Fibroblast of skin of scalp (primary cell): ENCODE results near the gene MAP4K3.

Source experiments
- DNase-seq: peaks from one replicate; pipeline ENCODE4 v3.0.0-alpha.2; 2013

Gene MAP4K3

DNA sequence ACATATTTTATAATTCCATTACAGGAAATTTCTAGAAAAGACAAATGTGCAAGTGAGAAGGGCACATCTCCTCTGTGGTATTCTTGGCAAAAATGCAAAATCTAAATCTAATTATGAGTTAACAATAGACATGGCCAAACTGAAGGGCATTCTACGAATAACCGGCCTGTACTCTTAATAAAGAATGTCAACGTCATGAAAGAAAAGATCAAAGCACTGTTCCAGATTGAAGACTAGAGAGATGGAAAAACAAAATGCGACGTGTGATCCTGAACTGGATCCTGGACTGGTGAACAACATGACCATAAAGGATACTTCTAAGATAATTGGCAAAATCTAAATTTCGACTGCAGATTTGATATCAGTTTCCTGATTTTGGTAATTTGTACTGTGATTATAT, 196.3 kb downstream of the MAP4K3 start:
- no peak for DNase-seq

DNA sequence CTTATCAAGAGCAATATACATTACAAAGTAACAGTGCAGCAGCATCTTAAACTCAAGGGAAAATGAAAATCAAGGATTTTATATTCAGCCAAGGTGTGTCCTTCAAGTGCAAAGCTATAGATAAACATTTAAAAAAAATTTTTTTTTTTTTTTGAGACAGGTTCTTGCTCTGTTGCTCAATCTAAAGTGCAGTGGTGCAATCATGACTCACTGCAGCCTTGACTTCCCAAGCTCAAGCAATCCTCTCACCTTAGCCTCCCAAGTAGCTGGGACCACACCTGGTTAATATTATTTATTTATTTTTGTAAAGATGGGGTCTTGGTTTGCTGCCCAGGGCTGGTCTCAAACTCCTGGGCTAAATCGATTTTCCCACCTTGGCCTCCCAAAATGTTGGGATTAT, 202.3 kb downstream of the MAP4K3 start:
- DNase-seq: no peak

- peak; percentile 22 for DNase-seq
Observed at GRCh38 chr2:39232141-39232540, 204.9 kb downstream of the MAP4K3 start.

DNA sequence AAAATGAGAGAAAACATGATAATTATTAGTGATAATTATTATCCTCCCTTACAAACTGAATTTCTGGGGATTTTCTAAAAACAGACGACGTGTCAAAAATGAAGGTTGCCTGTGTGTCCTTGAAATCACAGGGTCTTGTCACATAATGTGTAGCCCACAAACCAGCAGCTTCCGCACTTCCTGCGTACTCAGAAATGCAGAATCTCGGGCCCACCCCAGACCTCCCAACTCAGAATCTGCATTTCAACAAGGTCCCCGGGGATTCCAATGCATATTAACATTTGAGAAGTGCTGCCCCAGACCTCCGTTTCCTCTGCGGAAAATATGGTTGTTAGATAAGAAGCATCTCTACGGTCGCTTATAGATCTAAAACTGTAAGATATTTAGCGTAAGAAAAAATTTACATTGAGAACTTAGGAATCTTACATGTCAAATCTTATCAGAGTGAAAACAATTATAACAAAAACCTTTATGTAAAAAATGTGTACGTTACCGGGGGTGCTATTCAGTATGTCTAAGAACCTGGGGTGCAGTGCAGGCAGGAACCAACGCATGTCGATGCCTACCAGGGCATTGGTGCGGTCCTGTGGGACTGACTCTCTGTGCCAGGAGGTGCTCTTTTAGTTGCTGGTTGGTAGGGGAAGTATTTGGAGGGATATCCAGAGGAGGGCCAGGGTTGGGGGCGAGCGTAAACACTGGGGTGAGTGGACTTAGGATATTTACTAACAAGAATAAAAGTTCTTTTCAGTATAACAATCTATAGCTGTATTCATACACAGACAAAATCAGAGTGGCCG, 208.5 kb downstream of the MAP4K3 start:
- no peak for DNase-seq

- peak; percentile 68 for DNase-seq
Observed at GRCh38 chr2:39227628-39228412, 209.3 kb downstream of the MAP4K3 start.

- no peak for DNase-seq
Observed at GRCh38 chr2:39225567-39225966, 211.5 kb downstream of the MAP4K3 start.

DNA sequence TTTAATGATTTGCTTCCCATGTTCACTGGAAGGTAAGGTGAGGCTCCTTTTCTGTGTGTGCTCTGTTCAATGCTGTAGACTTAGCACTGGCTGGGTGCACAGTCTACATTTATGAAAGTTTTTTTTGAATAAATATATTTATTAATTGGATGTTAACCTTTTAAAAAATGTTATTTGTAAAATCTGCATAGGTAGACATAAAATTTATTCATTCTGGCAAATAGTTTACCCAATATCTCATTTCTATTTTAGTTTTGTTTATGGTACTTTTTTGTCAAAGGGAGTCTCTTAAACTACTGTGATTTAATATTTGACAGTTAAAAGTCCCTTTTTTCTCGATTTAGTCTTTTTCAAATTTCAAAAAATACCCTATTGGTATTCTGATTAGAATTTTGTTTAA, 213.2 kb downstream of the MAP4K3 start:
- no peak for DNase-seq

- no peak for DNase-seq
Observed at GRCh38 chr2:39221459-39221858, 215.6 kb downstream of the MAP4K3 start.

GRCh38 chr2:39220136-39220535, 216.9 kb downstream of the MAP4K3 start:
- no peak for DNase-seq

DNA sequence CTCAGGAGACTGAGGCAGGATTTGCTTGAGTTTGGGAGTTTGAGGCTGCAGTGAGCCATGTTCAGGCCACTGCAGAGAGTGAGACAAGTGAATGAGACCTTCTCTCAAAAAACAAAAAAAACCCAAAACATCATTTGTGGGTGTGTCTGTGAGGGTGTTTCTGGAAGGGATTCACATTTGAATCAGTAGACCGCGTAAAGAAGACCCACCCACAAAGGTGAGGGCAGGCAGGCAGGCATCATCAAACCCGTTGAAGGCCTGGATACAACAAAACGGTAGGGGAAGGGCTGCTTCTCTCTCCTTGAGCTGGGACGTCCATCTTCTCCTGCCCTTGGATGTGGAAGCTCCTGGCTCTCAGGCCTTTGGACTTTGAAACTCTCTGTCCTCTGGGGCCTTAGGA, 218.7 kb downstream of the MAP4K3 start:
- DNase-seq: no peak

- DNase-seq: no peak
Observed at GRCh38 chr2:39217192-39217550, 219.9 kb downstream of the MAP4K3 start.

GRCh38 chr2:39216346-39217191, 220.5 kb downstream of the MAP4K3 start:
- DNase-seq: no peak

DNA sequence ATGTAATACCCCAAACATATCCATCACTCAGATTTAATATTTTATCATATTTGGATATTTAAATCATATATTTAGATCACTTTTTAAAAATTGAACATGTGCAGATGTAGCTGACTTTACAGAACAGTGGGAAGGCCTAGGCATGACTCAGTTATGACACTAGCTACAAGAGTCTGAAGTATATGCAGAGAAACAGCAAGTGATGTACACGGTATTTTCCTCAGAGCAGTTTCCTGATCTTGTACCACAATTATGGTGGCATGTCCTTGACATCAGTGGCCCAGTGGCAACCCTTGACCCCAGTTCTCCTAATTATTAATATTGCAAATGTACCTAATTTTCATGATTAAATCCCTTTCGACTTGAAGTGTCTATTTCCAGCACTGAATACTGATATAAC, 221.5 kb downstream of the MAP4K3 start:
- DNase-seq: no peak

GRCh38 chr2:39213015-39213414, 224.1 kb downstream of the MAP4K3 start:
- no peak for DNase-seq

DNA sequence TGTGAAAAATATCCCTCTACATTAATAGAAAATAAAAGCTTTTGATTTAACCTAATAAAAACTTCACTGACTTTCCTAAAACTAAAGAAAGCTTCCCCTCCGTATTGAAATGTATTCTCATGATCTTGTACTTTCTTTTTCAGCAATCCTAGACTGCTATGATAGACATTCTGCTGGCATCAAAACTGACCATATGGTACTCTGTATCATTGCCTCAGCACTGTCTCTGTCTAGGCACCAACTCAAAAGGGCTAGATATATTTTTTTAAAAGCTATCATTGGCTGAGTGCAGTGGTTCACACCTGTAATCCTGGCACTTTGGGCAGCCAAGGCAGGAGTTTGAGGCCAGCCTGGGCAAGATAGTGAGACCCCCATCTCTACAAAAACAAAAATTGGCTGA, 226.2 kb downstream of the MAP4K3 start:
- no peak for DNase-seq

GRCh38 chr2:39203382-39203781, 233.7 kb downstream of the MAP4K3 start:
- DNase-seq: no peak

GRCh38 chr2:39202639-39203369, 234.3 kb downstream of the MAP4K3 start:
- DNase-seq: no peak
